ENCODE data around the gene THAP7.

DNA sequence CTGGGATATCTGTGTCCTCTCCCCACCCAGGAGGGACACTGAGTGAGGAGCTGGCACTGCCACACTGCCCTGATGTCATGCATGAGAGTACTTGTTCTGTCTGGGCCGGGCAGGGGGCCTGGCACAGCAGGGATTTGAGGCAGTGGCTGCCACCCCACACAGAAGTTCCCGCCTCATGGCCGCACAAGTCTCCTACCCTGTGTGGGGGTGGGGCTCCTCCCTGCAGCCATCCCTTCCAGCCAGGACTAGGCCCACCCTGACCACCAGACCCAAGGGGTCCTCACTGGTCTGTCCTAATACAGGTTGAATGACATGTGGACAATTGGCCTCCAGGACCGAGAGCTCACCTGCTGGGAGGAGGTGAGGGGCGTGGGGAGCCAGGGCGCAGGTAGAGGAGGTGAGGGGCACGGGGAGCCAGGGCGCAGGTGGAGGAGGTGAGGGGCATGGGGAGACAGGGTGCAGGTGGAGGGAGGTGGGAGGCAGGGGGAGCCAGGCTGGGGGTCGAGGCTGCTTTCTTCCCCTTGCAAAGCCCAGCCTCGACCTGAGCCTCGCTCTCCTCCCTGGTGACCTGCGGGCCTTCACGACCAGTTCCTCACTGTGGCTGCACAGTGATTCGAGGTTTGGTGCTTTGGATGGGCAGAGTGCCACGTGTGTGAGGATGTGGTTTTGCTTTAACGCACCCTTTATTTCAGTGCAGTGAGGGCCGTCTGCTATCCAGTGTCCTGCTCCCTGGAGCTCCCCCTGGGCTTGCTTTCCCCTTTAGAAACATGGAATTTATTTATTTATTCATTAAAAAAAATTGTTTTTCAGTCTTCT lies 12.4 kb downstream of the THAP7 start:
- TF ChIP-seq GABPB1 (CRISPR knock-in tag; IDR thresholded peaks at IDR 0.05) = no peak
- TF ChIP-seq SP1 (CRISPR knock-in tag; conservative IDR thresholded peaks at IDR 0.05) = no peak
- TF ChIP-seq, protein P1, sequence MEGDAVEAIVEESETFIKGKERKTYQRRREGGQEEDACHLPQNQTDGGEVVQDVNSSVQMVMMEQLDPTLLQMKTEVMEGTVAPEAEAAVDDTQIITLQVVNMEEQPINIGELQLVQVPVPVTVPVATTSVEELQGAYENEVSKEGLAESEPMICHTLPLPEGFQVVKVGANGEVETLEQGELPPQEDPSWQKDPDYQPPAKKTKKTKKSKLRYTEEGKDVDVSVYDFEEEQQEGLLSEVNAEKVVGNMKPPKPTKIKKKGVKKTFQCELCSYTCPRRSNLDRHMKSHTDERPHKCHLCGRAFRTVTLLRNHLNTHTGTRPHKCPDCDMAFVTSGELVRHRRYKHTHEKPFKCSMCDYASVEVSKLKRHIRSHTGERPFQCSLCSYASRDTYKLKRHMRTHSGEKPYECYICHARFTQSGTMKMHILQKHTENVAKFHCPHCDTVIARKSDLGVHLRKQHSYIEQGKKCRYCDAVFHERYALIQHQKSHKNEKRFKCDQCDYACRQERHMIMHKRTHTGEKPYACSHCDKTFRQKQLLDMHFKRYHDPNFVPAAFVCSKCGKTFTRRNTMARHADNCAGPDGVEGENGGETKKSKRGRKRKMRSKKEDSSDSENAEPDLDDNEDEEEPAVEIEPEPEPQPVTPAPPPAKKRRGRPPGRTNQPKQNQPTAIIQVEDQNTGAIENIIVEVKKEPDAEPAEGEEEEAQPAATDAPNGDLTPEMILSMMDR (IDR thresholded peaks at IDR 0.05) = no peak
- no peak for TF ChIP-seq FOXJ3 (CRISPR knock-in tag; IDR thresholded peaks at IDR 0.05; ENCODE audit: borderline replicate concordance)
- TF ChIP-seq, protein P2, sequence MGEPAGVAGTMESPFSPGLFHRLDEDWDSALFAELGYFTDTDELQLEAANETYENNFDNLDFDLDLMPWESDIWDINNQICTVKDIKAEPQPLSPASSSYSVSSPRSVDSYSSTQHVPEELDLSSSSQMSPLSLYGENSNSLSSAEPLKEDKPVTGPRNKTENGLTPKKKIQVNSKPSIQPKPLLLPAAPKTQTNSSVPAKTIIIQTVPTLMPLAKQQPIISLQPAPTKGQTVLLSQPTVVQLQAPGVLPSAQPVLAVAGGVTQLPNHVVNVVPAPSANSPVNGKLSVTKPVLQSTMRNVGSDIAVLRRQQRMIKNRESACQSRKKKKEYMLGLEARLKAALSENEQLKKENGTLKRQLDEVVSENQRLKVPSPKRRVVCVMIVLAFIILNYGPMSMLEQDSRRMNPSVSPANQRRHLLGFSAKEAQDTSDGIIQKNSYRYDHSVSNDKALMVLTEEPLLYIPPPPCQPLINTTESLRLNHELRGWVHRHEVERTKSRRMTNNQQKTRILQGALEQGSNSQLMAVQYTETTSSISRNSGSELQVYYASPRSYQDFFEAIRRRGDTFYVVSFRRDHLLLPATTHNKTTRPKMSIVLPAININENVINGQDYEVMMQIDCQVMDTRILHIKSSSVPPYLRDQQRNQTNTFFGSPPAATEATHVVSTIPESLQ (CRISPR knock-in tag; IDR thresholded peaks at IDR 0.05) = no peak
- TF ChIP-seq CBFB (CRISPR knock-in tag; IDR thresholded peaks at IDR 0.05; ENCODE audit: low read depth) = no peak
- TF ChIP-seq, protein P3, sequence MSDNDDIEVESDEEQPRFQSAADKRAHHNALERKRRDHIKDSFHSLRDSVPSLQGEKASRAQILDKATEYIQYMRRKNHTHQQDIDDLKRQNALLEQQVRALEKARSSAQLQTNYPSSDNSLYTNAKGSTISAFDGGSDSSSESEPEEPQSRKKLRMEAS (CRISPR knock-in tag; IDR thresholded peaks at IDR 0.05) = no peak
- no peak for TF ChIP-seq RORB (CRISPR knock-in tag; IDR thresholded peaks at IDR 0.05)
- TF ChIP-seq, protein P4, sequence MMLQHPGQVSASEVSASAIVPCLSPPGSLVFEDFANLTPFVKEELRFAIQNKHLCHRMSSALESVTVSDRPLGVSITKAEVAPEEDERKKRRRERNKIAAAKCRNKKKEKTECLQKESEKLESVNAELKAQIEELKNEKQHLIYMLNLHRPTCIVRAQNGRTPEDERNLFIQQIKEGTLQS (CRISPR knock-in tag; conservative IDR thresholded peaks at IDR 0.05) = no peak

Measured in WTC11 (cell line).